ENCODE measurements around the gene ALK.

DNA sequence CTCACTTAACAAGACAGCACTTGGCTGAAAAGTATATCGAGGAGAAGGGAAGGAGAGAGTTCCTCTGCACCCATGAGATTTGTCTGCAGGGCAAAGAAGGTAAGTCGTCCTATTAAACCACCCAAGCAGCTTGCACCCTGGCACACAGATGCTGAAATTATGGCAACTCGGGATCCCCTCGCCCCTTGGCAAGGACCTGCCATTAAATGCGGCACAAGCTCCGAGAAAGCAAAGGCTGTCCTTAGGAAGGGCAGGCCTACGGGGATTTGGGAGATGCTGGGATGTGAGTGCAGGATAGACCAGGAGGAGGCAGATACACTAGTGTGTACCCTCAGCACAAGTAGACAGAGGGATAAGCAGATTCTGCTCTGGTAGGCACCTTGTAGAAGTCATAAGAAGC lies 191.5 kb downstream of the ALK start:
- TF ChIP-seq, protein P1, sequence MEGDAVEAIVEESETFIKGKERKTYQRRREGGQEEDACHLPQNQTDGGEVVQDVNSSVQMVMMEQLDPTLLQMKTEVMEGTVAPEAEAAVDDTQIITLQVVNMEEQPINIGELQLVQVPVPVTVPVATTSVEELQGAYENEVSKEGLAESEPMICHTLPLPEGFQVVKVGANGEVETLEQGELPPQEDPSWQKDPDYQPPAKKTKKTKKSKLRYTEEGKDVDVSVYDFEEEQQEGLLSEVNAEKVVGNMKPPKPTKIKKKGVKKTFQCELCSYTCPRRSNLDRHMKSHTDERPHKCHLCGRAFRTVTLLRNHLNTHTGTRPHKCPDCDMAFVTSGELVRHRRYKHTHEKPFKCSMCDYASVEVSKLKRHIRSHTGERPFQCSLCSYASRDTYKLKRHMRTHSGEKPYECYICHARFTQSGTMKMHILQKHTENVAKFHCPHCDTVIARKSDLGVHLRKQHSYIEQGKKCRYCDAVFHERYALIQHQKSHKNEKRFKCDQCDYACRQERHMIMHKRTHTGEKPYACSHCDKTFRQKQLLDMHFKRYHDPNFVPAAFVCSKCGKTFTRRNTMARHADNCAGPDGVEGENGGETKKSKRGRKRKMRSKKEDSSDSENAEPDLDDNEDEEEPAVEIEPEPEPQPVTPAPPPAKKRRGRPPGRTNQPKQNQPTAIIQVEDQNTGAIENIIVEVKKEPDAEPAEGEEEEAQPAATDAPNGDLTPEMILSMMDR (IDR thresholded peaks at IDR 0.05), result no peak
- no peak for TF ChIP-seq POLR2A (IDR thresholded peaks at IDR 0.05)

All from thyroid gland (tissue), 4 donors.